Fibroblast of skin of left biceps (primary cell): ENCODE measurements around the gene POLR3A.
A peak's percentile ranks its signal among the peaks of the same experiment; 100 is the strongest.

Source experiments
- DNase-seq, 2 experiments: peaks; one replicate each; pipeline ENCODE4 v3.0.0-alpha.2; 2013; ENCODE audit warnings: low read depth in 2 of 2

POLR3A gene

DNA sequence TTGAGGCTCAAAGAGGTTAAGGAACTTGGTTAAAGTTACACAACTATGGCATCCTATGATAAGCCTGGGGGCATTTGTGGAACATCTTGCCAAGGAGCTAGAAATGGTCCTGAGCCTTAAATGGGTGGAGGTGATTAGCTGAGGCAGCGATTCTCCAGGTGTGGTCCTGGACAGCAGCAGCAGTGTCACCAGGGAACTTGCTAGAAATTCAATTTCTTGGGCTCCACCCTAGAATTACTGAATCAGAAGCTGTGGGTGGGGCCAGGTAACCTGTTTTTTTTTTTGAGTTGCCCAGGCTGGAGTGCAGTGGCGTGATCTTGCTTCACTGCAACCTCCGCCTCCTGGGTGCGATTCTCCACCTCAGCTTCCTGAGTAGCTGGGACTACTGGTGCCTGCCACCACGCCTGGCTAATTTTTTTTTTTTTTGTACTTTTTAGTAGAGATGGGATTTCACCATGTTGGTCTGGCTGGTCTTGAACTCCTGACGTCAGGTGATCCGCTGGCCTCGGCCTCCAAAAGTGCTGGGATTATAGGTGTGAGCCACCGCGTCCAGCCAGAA is 17.5 kb upstream of the POLR3A start:
- DNase-seq, result no peak

GRCh38 chr10:78045856-78046255 is 16.5 kb upstream of the POLR3A start:
- DNase-seq, result no peak

DNA sequence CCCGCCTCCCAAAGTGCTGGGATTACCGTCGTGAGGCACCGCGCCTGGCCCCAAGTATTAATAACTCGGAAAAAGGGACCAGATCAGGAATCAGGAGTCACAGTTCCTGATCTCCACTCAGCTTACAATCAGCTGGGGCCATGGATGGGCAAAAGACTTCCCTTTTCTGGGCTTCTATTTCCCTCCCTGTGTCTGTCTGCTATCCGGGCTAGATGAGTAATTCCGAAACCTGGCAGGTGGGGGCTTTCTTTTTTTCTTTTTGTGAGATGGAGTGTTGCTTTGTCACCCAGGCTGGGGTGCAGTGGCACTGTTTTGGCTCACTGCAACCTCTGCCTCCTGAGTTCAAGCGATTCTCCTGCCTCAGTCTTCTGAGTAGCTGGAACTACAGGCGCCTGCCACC is 15.9 kb upstream of the POLR3A start:
- no peak for DNase-seq

GRCh38 chr10:78044699-78045098 is 15.4 kb upstream of the POLR3A start:
- DNase-seq, result no peak

GRCh38 chr10:78044179-78044578 is 14.9 kb upstream of the POLR3A start:
- no peak for DNase-seq

DNA sequence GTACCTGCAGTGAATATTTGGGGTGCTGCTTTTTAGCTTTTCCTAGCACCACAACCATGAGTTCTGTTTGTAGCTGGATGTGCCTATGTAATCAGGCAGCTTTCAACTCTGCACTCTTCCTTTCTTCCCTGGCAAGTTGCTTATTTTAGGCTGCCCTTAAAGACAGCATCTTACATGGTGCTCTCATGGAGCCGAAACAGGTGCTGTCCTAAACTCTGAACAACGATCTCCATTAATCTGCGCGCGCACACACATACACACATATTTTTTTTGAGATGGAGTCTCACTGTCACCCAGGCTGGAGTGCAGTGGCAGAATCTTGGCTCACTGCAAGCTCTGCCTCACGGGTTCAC is 13.4 kb upstream of the POLR3A start:
- DNase-seq, result no peak

- DNase-seq, result no peak
Measured at GRCh38 chr10:78042058-78042751, 12.9 kb upstream of the POLR3A start.

DNA sequence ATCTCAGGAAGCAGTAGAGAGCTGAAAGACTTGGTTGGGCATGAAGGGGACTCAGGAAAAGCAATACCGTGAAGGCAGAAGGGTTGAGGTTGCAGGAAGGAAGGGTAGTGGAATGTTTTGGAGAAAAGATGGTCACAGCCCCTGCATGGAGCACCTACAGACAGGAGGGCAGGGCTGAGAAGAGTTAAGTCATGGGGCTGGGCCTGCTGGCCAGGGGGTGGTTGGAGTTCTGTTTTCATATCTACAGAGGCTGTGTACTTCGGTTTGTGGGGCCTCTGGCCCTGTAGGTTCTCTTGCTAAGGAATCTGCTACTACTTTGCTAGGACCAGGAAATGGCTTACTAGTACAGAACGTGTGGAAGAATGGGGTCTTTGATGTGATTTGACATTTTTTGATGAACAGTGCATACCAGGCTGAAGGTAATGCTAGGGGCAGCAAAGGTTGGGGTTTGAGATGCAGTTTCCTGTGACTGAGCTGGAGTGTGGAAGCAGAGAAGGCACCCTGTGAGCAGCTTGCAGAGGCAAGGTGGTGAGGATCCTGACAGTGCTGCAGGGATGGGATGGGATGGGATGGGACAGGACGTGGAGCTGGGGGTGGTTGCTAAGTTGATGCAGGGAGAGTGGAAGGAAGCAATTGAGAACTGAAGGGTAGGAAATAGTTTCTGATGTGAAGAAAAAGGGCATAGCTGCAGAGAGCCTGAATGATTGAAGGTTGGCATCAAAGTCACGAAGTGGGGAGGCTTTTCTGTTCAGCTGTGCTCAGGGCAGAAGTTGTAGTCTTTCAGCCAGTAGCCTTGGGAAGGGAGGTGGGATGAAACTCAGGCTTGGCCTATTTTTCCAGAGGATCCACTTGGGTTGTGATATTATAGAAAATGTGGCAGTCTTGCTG is 12.1 kb upstream of the POLR3A start:
- no peak for DNase-seq

DNA sequence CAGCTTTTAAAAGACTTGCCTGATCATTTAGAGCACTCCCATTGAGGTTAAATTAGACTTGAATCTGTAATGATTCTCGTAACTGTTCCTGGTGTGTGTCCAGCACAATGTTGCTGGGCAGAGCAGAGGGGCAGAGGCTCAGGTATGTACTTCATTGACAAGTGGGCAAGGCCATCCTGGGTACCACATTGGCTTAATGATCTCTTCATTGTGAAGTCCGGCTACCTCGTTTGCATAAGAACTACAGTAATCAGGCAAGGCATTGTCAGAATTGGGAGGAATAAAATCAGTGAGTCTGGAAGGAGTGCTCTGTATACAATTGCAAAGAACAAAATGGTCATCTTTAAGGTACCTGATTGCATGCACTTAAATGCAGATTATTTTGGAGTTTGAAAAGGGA is 10.4 kb upstream of the POLR3A start:
- DNase-seq, result no peak

DNA sequence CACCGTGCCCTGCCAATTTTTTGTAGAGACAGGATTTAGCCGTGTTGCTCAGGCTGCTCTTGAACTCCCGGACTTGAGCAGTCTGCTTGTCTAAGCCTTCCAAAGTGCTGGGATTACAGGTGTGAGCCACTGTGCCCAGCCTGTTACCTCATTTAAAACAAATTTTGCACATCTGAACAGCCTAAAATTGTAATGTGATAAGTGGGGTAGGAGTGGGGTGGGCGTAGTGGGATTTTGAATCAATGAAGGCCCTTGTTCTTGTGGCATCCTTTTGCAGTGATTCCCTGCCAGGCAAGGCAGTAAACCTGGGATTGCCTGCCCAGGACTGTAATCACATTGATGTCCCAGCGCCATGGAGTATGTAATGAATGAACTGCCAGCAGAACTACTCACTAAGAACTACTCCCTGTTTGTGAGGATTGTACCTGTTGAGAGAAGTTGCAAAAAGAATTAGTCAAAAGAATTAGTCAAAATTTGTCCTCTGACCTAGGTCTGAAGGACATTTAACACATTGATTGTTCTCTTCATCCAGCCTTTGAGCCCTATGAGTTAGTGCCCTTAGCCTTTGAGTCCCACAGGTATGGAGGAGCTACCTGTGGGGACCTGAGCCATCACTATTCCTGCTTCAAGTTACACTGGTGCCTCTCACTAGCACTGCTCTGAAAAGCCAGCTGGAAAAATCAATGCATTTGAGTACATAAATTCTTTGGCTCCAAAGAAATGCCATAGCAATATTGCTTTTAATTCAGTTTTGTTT is 9.7 kb upstream of the POLR3A start:
- no peak for DNase-seq

GRCh38 chr10:78038105-78038504 is 8.8 kb upstream of the POLR3A start:
- no peak for DNase-seq

- no peak for DNase-seq
Measured at GRCh38 chr10:78035933-78036583, 6.7 kb upstream of the POLR3A start.

DNA sequence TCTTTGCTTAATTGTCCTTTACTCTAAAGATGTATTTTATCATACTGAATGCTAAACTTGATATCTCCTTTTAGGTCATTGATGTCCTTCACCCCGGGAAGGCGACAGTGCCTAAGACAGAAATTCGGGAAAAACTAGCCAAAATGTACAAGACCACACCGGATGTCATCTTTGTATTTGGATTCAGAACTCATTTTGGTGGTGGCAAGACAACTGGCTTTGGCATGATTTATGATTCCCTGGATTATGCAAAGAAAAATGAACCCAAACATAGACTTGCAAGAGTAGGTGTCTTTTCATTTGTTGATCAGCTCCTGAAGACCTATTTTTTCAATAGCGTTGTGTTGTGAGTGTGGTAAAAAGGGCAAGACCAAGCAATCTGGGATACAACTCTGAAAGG is 6.1 kb upstream of the POLR3A start:
- no peak for DNase-seq

DNA sequence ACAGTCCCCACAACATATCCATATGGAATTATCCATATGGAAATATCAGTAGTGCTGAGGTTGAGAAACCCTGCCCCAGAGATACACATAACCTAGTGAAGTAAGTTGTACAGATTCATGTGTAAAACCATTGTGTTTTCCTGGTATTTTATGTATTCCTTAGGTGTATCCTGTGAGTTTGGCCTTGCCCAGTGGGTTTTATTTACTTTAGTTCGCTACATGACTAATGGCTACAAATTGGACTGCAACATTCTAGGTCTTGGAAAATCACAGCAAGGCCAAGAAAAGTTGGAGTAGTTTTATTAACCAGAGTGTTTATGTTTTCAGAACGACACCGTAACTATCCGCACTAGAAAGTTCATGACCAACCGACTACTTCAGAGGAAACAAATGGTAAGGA is 5.7 kb upstream of the POLR3A start:
- DNase-seq, result no peak

DNA sequence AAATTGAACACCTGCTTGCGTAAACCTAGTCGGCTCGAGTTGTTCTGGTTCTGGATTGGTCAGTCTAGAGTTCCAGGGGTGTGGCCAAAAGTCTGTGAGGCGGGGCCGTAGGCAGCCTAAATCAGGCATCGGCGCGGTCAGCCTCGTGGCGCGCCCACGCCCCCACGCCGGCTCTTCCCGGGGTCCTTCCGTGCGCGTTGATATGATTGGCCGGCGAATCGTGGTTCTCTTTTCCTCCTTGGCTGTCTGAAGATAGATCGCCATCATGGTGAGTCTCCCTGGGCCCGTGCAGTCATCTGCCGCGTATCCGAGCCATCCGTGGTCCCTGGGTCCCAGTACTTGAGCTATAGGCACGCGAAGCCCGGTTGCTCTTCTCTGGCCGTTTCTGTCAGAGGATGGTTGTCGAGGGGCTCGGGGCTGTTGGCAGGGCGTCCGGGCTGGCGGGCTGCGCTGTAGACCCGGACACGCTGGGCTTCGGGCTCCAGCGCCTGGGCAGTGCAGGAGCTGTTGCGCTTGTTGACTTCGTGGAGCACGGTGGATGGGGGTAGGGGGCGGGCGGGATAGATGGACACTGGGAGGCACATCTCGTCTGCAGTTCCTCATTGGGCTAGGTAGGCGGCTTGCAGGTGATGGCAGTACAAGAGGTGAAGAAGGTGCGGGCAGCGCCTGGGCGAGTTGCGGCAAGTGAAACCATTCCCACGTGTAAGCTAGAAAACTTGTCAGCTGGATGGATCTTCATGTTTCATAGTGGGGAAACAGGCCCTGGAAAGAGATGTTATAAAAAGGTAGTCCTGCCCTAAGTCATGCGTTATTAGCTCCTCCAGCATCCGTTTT is 4.5 kb upstream of the POLR3A start, which contains the start of gene RPS24:
Gene RPS24 (plus strand): TSS at position 227 of the 834 bp plus-strand sequence. CDS start 39 bp downstream, at position 266.
- DNase-seq, result peak; percentile 93 to 94

DNA sequence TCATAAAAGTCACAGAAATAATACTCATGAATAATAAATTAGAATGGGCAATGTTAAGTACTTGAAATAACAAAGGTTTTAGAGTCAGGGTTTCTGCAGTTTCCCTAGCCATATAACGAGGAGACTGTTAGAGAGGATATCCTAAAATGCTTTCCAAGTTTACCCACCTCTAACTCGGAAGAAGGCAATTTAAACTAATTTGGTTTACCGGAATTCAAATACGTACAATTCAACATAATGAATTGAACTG is 4.0 kb upstream of the POLR3A start:
- DNase-seq, result no peak

DNA sequence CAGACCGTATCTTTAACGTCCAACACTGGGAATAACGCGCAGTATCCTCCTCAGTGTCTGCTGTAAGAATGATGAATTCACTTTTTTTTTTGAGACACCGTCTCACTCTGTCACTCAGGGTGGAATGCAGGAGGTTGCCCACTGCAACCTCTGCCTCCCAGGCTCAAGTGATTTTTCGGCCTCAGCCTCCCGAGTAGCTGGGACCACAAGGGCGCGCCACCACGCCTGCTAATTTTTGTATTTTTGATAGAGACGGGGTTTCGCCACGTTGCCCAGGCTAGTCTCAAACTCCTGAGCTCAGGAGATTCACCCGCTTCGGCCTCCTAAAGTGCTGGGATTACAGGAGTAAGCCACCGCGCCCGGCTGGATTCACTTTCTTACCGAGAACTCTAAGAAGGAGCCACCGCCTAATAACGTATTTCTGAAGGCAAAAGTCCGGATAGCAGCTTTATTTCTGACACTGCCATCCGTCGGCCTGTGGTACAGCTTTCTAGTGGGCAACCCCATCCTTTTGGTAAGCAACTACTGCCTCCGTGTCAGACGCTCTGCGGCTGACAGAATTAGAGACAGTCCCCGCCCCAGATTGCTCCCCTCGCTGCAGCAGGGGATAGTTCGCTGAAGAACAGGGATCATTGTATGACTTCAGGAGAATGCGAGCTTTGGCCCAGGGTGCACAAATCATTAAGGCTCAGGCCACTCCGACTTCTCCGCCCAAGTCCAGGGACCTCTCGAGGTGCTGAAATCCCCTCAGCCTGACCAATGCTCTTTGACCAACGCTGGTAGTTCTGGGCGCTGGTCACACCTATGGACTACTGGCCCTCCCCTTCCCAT is 662 bp downstream of the POLR3A start:
- DNase-seq, result no peak

GRCh38 chr10:78025685-78026364 is 3.5 kb downstream of the POLR3A start:
- DNase-seq, result no peak

- DNase-seq, result no peak
Measured at GRCh38 chr10:78023741-78024140, 5.6 kb downstream of the POLR3A start.

- no peak for DNase-seq
Measured at GRCh38 chr10:78021201-78021600, 8.1 kb downstream of the POLR3A start.
